Stimulated activated CD4-positive, alpha-beta T cell treated with anti-CD3 and anti-CD28 coated beads, Interleukin-1b, Interleukin-23, amount 100 ng/mL, for 48 hours (primary cell): ENCODE data around the gene RALGPS1.

Experiments
- DNase-seq: peaks from one replicate; pipeline ENCODE4 v3.0.0-alpha.2; 2020

RALGPS1 gene

GRCh38 chr9:127212453-127212852 is 297.9 kb downstream of the RALGPS1 start:
- no peak for DNase-seq

GRCh38 chr9:127213859-127214258 is 299.3 kb downstream of the RALGPS1 start:
- no peak for DNase-seq

- peak; percentile 61 for DNase-seq
Measured at GRCh38 chr9:127214421-127215267, 300.1 kb downstream of the RALGPS1 start.

GRCh38 chr9:127215268-127216209 is 301.0 kb downstream of the RALGPS1 start:
- DNase-seq: no peak

- no peak for DNase-seq
Measured at GRCh38 chr9:127216210-127216887, 301.8 kb downstream of the RALGPS1 start.

GRCh38 chr9:127216888-127217217 is 302.3 kb downstream of the RALGPS1 start:
- no peak for DNase-seq

- DNase-seq: no peak
Measured at GRCh38 chr9:127218818-127219217, 304.2 kb downstream of the RALGPS1 start.

- no peak for DNase-seq
Measured at GRCh38 chr9:127219520-127219919, 304.9 kb downstream of the RALGPS1 start.

GRCh38 chr9:127221695-127222094 is 307.1 kb downstream of the RALGPS1 start:
- no peak for DNase-seq

GRCh38 chr9:127222388-127223095 is 308.0 kb downstream of the RALGPS1 start:
- DNase-seq: no peak

- no peak for DNase-seq
Measured at GRCh38 chr9:127223266-127223665, 308.7 kb downstream of the RALGPS1 start.

- DNase-seq: no peak
Measured at GRCh38 chr9:127223810-127224177, 309.2 kb downstream of the RALGPS1 start.

- peak; percentile 90 for DNase-seq
Measured at GRCh38 chr9:127224178-127224882, 309.7 kb downstream of the RALGPS1 start.

- DNase-seq: peak; percentile 93
Measured at GRCh38 chr9:127224883-127225739, 310.5 kb downstream of the RALGPS1 start.

GRCh38 chr9:127225801-127226625 is 311.4 kb downstream of the RALGPS1 start:
- DNase-seq: no peak

- DNase-seq: no peak
Measured at GRCh38 chr9:127229691-127230417, 315.3 kb downstream of the RALGPS1 start.

GRCh38 chr9:127231666-127232065 is 317.1 kb downstream of the RALGPS1 start:
- no peak for DNase-seq

- no peak for DNase-seq
Measured at GRCh38 chr9:127232833-127233549, 318.4 kb downstream of the RALGPS1 start.

GRCh38 chr9:127233550-127233949 is 319.0 kb downstream of the RALGPS1 start:
- DNase-seq: no peak
